ENCODE results near the gene DOCK2.
"Not testable (repeated sequence)": the region's sequence is repeated elsewhere in the genome, so short reads cannot be mapped to it uniquely, and the experiment has no call there.

DOCK2 gene

DNA sequence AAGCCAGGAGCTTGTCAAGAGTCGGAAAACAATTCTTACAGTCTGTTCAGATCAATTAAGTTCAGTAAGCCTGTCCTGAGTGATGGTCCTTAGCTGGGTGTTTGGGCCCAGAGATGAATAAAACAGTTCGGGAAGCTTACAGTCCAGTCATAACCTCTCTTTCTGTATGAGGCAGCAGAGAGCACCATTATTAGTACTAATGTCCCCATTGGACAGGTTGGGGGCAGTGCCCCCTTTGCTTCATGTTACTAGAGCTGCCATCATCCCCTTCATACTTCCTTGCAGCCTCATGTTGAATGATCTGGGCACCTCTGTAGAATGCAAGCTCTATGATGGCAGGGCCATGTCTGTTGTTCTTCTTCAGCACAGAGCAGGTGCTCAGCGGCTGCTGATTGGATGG is 9.8 kb downstream of the DOCK2 start:
- no peak for DNase-seq

DNA sequence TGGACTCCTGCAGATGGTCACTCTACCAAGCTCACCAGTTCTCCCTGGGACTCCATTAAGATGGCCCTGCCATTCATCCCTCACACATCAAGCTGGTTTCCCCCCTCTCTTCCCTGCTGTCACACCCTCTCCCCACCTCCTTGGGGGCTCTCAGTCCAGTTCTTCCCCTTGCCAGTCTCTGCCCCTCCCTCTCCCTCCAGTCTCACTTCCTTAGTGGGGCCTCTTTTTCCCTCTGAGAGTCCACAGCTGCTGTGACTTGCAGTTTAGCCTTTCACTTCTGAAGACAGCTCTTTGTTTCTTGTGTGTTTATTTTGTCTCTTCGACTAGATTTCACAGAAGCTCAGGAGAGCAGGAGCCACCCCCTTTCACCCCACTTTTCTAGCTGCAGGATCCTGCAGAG is 10.5 kb downstream of the DOCK2 start:
- DNase-seq, result no peak

DNA sequence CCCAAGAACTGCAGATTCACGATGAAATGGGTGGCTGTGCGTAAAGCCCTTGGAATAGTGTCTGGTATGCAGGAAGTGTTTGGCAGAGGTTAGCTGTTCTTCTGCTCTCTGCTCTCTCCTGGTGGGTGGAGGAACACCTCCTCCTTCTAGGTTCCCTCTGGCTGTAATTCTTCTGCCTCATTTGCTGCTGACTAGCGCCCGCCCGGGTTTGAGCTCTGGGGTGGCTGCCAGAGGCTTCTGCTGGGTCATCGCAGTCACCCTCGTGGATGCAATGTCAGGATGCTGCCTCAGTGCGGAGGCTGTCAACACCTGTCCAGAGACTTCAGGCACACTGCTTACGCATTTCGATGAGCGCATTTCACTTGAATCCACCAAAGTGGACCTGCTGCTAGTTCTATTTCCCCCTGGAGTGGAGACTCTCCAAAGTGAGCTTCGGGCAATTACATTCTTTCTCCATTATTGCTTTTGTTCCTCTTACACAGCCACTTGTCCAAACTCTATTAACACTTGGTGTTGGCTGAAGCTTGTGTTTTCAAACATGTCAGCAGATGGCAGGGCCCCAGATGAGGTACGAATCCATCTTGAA is 11.7 kb downstream of the DOCK2 start:
- no peak for DNase-seq

DNA sequence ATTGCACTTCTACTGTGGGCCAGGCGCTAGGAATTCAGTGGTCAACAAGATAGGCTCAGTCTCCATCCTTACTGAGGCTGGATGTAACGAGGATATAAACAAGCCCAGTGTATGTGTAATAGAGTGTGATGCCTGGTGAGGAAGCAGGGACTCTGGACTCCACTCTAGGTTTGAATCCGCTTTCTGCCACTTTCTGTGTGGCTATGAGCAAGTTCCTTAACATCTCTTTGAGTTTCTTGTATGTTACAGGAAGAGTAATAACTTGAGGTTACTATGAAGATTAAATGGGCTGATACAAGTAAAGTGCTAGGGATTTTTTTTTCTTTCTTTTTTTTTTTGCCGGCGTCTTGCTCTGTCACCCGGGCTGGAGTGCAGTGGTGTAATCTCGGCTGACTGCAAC is 12.4 kb downstream of the DOCK2 start:
- DNase-seq, result no peak

DNA sequence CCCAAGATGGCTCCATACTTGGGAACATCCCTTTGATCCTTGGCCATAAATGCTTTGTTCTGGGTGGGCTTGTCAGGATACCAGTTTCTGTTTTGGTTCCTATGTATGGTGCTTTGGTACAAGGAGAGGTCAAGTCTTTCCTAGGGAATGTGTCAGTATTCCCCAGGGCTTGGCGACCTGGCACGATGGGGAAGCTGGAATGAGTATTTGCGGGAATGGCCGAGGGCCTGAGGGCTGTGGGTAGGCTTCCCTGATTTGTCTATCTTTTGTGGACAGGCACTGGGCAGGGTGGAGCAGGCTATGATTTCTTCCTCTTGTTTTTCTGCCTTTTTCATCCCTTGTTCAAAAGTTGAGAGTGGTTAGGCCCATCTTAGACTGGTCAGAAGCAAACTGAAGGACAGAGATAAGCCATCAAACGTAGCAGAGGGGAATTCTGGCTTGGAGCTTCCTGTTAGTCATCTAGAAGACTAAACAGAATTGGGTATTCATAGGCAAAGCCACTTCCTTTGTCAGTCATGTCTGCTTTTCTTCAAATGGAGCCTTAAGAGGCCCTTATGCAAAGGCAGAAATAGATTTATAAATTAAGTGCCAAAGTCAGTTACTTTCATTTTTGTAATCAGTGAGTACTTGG is 13.7 kb downstream of the DOCK2 start:
- no peak for DNase-seq

DNA sequence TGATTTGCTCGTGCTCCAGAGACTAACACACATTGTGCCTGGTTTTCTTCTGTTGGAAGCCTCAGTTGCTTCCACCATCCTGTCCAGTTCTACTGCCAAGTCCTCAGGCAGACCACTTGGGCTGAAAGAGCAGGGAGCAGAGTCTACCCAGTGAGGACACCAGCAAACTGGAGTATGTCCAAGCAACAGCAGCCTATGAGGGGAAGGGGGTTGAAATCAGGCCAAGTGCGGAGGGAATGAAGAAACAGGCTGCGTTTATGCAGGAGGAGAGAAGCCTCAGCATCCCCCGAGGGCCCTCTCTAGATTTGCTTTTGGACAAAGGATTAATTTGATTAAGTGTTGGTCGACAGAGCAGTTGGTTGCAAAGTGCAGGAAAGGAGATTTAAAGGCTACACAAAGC is 14.5 kb downstream of the DOCK2 start:
- DNase-seq, result no peak

DNA sequence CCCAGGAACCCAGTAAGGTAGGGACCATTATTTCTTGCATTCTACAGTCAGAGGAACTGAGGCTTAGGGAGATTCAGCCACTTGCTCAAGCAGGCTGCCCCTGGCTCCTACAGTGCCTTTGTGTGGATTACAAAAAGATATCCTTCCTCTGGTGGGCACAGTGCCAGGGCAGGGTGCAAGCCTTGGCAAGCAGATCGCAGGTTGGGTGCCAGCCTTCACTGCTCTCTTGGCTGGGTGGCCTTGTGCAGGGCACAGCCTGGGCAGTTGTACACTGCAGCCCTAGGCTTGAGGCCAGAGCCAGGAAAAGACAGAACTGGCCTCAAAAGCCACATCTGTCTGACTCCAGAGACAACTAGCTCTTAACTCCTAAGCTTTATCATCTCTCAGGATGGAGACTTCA is 15.0 kb downstream of the DOCK2 start:
- no peak for DNase-seq

DNA sequence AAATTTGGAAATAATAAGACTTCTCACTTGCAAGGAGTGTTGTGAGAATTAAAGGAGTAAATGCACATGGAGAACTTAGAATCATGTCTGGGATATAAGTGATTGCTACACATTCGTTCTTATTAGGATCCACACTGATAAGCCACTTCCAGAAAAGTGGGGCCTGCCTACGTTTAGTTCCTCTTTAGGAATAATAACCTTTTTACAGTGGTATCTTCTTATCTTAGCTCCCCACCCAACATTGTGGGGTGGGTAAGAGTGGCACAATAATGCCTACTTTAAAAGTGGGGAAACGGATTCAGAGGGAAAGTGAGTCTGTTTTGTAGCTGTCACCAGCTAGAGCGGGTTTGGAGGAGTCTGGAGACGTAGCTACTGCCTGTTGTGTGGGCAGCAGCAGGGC is 16.0 kb downstream of the DOCK2 start:
- no peak for DNase-seq

DNA sequence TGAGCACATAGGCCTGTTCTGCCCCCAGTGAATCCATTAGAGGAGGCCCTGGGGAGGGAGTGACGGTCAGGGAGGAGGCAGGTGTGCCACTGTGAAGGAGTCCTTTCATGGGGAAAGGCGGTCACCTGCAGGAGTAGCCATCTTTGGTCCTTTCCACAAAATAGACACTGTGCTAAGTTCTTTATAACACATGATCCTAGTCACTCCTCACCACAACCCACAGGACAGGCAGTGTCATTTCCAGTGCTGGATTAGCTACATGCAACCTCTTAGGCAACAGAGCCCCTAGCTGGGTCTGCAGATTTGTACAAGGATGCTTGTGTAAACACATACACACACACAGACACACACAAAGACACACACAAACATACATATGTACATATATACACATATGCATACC is 18.3 kb downstream of the DOCK2 start:
- no peak for DNase-seq

DNA sequence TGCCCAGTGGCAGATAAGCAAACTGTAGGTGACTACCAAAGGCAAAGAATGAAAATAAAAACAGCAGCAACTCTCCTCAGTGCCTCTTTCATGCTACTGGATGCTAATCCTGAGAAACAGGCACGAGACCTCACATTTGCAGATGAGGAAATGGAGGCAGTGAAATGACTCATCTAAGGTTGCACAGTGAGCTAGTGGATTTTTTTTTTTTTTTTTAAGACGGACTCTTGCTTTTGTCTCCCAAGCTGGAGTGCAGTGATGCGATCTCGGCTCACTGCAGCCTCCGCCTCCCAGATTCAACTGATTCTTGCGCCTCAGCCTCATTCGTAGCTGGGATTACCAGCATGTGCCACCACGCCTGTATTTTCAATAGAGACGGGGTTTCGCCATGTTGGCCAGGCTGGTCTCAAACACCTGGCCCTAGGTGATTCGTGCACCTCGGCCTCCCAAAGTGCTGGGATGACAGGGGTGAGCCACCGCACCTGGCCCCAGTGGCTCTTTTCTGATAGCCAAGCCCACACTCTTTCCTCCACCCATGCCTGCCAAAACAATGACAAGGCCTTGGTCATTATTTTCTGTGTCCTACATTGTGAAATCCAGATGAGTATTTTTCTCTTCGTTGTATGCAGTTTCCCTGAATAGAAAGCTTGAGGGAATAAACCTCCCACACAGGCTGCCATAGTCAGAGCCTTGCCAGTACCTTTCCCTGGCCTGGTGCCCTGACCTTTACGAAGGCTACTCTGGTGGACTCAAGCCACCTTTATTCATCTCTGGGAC is 19.2 kb downstream of the DOCK2 start:
- no peak for DNase-seq

DNA sequence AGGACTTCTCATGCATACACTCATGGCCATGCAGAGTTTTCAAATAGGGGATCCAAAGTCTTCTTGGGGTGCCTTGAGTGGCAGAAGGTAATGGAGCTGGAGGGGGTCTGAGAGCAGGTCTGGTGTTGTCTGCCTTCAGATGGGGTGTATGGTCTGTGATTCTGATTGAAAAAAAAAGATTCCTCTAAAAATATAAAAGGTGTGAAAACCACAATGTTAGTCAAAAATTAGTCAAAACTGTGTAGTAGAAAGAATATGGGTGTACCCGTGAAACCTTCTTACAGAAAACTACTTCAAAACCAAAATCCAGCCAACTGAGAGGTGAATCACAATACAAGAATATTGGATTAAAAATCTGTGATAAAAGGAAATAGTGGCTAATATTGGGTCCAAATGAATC is 20.1 kb downstream of the DOCK2 start:
- DNase-seq, result no peak

DNA sequence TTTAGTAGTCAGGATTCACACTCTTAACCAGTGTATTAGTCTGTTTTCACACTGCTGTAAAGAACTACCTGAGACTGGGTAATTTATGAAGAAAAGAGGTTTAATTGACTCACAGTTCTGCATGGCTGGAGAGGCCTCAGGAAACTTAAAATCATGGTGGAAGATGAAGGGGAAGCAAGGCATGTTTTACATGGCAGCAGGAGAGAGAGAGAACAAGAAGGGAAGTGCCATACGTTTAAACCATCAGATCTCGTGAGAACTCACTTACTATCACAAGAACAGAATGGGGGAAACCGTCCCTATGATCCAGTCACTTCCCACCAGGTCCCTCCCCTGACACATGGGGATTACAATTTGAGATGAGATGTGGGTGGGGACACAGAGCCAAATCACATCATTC is 25.4 kb downstream of the DOCK2 start:
- not testable (repeated sequence) for DNase-seq

DNA sequence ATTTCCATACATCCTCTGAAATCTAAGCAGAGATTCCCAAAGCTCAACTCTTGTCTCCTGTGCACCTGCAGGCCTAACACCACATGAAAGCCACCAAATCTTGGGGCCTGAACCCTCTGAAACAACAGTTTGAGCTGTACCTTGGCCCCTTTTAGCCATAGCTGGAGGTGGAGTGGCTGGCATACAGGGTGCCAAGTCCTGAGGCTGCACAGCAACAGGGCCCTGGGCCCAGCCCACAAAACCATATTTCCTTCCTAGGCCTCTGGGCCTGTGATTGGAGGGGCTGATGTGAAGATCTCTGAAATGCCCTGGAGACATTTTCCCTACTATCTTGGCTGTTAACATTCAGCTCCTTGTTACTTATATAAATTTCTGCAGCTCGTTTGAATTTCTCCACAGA is 26.5 kb downstream of the DOCK2 start:
- DNase-seq, result no peak

DNA sequence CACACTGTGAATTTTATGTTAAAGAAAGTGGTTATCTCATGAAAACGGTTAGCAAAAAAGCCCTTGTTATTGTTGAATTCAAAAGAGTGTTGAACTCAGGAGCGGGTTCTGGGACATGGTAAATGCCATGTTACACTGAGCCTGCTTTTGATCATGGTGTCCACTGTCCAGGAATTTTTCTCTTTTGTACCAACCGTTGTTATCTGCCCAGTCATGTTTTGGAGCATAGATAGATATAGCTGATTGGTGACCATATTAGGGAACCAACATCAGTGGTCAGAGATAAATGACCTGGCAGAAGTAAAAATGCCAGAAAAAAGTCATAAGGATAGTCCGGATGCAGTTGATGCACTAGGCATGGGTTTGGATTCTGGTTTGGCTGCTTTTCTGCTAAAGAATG is 29.3 kb downstream of the DOCK2 start:
- DNase-seq, result no peak

DNA sequence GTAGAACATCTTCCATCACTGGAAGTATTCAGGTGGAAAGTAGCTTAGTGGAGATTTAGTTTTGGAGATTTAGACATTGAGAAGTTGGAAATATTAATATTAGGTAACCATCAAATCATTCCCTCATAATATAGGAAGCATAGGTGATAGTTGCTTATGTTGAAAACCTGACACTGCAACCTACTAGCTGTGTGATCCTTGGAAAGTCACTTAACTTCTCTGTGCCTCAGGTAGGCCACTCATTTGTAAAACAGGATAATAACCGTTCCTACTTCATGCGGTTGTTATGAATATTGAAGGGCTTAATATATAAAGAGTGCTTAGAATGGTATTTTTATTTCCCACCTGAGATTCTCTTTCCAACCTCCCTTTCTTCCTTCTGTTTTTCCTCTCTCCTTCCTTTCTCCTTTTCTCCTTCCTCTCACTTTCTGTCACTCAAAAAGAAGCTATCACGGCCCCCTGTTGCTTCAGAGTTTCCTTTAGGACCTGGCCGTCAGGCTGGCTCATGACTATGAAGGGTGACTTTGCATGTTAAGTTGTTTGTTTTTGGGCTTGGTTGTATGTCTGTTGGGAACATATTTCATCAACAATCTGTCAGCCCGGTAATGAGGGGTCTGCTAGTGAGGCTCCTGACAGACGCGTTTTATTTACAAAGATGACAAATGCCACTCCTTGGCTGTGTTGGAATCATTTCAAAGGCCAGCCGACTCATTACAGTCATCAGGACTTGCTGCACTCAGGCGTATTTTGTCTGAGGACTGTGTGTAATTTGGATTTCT is 31.0 kb downstream of the DOCK2 start:
- DNase-seq, result no peak

DNA sequence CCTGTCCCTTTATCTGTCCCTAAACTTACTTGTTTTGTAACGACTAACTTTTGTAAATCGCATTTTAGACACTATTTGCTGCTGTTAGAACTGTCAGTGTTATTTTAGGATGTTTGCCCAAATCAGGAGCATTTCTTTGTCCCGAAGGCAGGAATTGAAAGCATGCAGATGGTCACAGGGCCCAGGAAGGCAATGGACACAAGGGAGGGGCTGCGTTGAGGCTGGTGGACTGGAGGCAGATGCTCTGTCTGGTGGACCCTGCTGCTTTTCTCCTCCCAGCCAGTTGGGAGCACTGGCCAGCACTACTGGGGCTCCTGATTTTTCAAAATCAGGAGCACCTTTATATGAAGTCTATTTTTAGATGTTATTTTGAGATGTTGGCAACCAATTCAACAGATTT is 31.7 kb downstream of the DOCK2 start:
- DNase-seq, result no peak

DNA sequence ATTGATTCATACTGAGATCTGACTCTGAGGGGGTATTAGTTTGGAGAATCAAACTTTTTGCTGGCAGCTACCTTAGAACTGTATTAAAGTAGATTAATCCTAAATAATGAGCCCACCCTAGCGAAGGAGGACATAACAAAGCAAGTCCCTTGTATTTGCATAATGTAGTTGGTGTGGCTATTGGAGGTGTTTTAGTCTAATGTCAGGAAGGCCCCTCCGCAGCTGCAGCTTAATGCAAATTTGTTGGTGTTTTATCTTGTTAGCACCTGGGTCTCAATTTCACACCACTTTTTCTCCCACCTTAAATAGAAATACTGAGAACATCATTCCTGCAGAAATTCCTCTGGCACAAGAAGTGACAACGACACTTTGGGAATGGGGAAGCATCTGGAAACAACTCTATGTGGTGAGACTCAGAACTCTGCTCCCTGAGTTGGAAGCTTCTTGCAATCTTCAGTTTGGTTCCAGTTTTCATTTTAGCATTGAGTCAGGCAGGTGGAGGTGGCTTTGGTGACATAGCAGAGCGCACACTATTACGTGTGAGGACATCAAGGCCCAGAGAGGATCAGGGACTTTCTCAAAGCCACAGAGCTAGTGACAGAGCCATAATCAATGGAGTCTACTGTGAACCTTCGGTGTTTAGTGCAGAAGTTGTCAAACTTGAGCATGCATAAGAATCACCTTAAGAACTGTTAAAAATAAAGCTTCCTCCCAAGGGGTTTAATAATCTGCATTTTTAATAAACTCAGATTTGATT is 33.9 kb downstream of the DOCK2 start:
- DNase-seq, result no peak

DNA sequence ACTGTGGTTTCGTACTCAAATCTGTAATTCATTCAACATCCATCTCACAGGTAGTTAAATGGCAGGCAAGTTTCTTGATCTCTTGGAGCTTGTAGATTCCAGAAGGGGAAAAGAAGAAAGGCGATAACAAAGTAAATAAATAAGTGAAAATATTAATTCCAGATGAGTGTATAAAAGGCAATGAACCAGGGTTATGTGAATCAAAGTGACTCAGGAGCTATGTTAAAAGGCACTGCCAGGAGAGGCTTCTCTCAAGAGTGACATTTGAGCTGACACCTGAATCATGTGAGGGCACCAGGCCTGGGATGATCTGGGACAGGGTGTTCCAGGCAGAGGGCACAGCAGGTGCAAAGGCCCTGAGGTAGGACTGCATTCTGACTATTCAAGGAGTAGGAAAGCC is 45.0 kb downstream of the DOCK2 start:
- DNase-seq, result no peak

DNA sequence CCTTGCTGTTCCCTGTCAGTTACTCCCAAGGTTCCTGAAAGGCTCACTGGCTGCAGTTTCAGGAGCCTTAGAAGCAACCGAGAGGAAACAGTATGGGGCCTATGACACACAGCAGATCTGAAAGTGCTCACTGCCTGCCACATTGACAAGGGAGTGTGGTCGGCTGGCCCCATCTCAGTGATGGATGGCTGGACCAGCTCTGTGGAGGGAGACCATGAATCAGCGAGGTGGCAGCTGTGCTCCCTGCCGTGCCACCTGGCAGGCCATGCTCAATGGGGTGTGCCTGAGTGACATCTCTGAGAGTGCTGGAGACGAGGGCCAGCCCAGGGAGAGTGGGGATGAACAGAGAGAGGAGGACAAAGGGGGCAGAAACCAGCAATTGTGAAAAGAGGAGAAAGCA is 49.1 kb downstream of the DOCK2 start:
- DNase-seq, result no peak

DNA sequence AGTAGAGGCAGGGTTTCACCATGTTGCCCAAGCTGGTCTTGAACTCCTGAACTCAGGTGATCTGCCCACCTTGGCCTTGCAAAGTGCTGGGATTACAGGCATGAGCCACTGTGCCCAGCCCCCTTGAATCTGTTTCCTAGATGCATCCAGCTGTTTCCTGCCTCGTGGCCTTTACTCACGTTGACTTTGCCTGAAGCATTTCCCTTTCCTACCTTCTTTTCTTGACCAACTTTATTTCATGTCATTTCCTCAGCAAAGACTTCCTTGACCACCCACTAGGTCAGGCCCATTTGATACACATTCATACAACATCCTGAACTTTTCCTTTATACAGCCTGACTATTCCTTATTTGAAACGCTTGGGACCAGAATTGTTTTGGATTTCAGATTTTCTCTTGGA is 51.0 kb downstream of the DOCK2 start:
- DNase-seq, result no peak

DNA sequence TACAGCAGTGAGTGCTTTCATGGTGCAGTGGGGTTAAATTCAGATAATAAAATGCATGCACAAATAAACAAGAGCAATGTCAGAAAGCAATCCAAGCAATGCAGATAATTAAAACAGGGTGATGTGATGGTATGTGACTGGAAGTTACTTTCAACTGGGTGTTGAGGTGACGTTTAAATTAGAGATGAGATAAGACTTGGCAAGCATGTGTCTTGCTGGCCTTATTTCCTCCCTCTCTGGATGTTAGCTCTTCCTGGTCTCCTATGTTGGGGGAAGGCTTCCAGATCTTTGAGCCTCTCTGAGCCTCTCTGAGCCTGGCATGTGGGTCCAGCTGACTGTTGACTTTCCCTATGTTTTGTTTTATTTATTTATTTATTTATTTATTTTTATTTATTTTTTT is 54.4 kb downstream of the DOCK2 start:
- no peak for DNase-seq

DNA sequence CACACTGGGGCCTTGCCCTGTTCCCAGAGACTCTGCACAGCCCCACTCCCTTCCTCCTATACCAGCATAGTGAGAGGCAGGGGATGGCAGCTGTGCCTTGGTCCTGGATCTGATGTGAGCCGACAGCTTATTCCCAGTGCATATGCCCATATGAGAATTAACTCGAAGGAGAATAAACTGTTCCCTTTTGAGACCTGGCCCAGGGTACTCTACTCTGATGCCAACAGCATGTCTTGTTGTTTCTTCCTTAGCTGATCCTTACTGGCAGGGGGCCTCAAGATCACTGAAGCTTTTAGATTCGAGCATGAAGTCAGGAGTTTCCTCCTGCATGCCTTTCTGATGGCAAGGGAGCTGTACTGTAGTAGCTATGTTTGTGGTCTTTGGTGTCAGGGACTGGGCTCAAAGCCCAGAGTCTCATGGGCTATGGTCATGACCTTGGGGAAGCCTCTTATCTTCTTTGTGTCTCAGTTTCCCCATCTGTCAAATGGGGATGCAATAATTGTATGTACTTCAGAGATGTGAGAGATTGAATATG is 57.1 kb downstream of the DOCK2 start:
- no peak for DNase-seq

Data from activated T-cell treated with anti-CD3 and anti-CD28 coated beads, Interleukin-2, amount 50 U/mL, for 1 hour (primary cell).